Bone marrow (tissue), 2 donors: ENCODE measurements around the gene SLC7A10.
"Not testable (repeated sequence)": the region's sequence is repeated elsewhere in the genome, so short reads cannot be mapped to it uniquely, and the experiment has no call there.

ENCODE experiments used
- DNase-seq, 2 donors: peaks; one replicate each; lab custom pipeline; 2025; lab: John Stamatoyannopoulos, UW

SLC7A10 gene

DNA sequence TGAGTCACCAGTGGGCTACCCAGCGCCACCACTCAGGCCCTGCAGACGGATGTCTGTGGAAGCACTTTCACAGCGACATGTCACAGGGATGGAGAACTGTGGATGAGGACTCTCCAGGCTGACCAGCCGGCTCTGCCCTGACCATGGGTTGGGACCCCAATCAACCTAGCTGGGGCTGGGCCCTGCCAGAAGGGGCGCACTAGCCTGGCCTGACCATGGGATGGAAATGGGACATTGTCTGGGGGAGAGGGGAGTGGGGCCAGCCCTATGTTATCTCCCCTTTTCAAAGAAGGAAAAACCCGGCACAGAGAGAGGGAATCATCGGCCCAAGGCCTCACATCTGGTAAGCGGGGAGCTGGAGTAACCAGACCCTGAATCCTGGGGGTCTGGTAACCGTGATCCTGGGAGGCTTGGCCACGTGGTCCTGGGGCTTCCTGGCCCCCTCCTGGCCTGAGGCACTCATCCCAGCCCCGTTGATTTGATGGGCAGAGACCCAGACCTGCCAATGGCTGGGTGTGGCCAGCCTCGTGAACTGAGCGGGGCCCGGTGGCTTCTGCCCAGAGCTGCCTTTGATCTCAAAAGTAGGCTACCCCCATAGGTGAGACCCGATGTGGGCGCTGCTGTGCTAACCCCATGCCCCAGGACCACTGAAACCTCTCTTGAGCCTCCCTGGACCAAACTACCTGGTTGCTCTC lies 11.2 kb upstream of the SLC7A10 start:
- DNase-seq = no peak

DNA sequence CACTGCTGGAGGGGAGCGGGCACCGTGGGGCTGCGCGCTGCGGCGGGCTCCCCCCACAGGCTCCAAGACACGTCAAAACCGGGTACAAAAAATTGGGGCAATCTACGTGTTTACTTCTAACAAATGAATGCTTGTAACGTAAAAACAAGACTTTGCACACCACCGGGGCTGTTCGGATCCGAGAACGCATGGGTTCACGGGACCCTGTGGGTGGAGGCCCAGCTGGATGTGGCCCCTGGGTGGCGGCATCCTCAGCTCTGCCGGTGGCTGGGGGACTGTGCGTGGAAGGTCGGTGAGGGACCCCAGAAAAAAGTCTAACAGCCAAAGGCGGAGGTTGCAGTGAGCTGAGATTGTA lies 10.3 kb upstream of the SLC7A10 start:
- DNase-seq = no peak

DNA sequence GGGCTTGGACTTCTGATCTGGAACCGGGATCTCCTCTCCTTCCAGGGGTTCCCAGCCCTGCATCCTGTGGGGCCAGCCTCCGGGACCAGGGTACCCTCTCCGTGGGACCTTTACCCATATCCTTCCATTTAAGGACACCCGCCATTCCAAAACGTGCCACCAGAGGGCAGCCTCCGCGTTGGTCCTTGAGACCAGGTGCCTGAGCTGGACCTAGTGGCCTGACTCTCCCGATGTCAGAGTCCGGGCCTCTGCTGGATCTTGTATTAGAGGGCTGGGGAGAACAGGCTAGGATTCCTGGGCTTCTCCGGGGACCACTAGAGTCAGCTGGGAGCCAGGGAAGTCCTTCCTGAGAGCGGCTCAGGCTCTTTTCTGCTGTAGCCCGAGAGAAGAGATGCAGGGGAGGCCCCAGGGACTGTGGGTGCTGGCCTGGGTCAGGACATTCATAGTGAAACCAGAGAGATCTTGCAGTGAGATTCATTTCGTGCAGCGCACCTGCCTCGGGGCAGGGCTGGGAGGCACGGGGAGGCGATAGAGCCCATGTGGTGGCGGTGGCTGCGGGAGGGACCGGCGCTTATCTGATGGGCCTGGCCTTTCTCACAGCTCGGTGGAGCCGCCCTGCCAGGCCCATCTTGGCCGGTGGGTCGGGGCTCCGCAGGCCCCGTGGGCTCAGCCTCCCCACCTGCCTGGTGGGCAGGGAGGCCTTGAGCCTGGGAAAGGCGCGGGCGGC lies 9.8 kb upstream of the SLC7A10 start:
- DNase-seq = peak in 1 of 2 donors; percentile 57

GRCh38 chr19:33234736-33235135 lies 9.1 kb upstream of the SLC7A10 start:
- DNase-seq = no peak

GRCh38 chr19:33234092-33234491 lies 8.4 kb upstream of the SLC7A10 start:
- no peak for DNase-seq

DNA sequence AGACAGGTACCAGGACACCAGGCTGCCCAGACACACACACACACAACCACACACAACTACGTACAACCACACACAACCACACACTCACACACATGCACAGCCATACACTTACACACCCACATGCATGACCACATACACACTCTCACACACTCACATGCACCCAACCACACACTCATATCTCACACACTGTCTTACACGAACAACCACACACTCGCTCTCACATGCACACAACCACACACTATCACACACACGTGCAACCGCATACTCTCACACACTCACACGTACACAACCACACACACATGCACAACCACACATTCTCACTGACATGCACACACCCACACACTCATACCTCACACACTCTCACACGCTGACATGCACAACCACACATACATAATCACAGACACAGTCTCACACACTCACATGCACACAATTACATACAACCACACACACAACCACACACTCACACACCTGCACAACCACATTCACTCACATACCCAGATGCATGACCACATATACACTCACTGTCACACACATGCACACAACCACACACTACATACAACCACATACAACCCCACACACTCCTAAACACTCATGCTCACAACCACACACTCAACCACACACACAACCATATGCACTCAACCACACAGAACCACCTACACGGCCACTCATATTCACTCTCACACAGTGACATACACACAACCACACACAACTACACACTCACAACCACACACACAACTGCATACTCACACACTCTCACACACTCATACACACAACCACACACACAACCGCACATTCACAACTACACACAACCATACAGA lies 7.6 kb upstream of the SLC7A10 start:
- DNase-seq = no peak

DNA sequence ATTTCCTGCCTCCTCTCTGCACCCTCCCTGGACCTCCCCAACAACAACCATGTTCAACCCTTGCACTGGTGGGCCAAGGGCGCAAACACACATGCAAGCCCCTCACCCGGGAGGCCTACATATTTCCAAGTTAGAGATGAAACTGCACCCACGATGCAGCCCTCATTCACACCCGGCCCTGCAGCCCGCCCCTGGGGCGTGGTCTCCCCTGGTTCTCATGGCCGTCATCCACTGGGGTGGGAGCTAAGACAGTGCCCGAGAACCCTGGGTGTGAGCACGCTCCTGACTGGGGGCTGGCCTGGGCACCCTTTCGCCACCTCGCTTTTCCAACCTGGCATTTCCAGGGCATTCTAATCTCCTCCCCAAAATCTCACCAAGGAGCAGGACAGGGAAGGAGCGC lies 7.0 kb upstream of the SLC7A10 start:
- DNase-seq = no peak

GRCh38 chr19:33231511-33231910 lies 5.9 kb upstream of the SLC7A10 start:
- no peak for DNase-seq

GRCh38 chr19:33229962-33230361 lies 4.3 kb upstream of the SLC7A10 start:
- DNase-seq = no peak

- DNase-seq = no peak
These were observed 2.4 kb upstream of the SLC7A10 start for GRCh38 chr19:33227870-33228599.

DNA sequence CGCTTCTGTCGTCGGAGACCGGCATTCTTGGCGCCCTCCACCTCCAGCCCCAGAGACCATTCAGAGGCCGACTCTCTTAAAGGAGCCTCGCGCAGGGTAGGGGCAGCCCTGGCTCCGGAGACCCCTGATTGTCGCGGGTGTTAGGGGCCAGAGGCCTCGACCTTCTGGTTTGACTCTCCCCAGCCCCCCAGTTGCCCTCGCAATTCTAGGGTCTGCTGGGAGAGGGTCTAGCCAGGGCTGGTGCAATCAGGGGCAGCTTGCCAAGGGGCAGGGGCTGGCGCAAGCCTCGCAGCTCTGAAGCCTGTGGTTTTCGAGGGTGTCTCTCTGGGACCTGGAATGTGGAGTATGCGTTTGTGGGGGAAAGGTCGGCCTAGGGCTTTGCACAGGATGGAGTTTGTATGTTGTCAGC lies 1.6 kb upstream of the SLC7A10 start:
- DNase-seq = no peak

- DNase-seq = peak in 1 of 2 donors; percentile 12
These were observed 1.0 kb upstream of the SLC7A10 start for GRCh38 chr19:33226550-33227241.

DNA sequence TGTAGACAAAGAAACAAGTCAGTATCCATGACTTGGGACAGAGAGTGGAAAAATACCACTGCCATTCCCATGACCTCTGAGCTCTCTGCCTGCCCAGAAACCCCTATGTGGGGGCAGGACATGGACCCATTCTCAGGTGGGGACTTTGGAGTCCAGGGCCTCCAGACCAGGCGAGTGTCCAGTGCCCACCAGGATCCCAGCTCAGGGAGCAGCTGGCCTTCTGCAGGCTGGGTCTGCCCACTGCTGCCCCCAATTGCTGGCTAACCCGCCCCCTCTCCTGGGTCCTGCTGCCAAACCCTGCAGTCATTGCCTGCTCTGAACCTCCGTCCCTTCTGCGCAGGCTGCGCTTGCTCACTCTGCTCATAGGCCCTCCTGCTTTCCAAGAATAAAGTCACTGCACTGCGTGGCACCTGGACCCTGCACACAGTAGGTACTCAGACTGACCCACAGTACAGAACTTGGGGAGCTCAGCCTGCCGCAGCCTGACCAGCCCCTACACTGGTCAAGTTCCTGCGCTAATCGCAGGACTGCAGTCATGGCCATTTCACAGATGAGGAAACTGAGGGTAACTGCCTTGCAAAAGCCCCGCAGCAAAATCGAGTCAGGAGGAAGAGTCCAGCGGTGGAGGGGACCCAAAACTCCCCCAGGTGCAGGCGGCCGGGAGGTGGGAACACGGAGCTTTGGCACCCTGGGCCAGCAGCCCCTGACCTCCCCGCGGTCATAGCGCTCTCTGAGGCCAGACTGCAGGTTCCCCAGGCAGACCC lies 774 bp downstream of the SLC7A10 start:
- no peak for DNase-seq

DNA sequence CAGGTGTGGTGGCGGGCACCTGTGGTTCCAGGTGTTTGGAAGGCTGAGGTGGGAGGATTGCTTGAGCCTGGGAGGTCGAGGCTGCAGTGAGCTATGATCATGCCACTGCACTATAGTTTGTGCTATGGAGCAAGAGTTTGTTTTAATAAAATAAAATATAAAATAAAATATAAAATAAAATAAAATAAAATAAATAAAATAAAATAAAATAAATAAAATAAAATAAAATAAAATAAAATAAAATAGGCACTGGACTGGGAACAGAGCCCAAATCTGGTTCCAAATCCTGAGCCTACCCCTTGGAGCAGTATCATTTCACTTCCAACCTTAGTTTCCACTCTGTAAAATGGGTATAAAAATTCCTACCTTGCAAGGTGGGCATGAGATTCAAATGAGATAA lies 3.4 kb downstream of the SLC7A10 start:
- not testable (repeated sequence) for DNase-seq

DNA sequence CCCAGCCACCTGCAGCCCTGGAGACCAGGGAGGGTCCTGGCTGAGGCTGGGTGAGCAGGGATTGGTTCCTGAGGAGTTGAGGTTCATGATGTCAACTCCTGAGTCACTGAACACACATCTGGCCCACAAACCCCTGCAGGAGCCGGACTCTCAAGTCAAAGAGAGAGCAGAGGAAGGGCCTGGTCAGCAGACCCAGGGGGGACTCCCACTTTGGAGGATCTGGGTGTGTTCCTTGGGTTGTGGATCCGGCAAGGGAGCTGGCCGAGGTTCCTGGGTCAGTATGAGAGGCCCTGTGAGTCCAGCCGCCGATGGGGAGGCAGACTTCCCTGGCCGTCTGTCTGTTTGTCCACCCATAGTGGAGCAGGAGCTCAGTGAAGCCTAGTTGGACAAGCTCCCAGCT lies 4.0 kb downstream of the SLC7A10 start:
- DNase-seq = no peak

DNA sequence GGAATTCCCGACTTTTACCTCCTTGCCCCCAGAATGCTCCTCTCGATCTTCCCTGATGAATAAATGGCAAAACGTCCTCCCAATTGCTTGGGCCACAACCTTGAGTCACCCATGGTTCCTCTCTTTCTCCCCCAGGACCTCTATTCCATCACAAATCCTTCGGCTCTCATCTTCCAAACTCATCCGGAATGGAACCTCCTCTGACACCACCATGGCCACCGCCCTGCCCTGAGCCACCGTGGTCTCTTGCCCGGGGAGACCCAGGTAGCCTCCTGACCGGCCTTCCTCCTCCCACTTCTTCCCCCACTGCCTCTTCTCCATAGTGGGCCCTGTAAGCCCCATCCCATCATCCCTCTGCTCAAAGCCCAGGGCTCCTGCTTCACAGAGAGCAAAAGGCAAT lies 4.9 kb downstream of the SLC7A10 start:
- DNase-seq = no peak

- no peak for DNase-seq
These were observed 5.5 kb downstream of the SLC7A10 start for GRCh38 chr19:33220115-33220514.

GRCh38 chr19:33219261-33219815 lies 6.3 kb downstream of the SLC7A10 start:
- no peak for DNase-seq

DNA sequence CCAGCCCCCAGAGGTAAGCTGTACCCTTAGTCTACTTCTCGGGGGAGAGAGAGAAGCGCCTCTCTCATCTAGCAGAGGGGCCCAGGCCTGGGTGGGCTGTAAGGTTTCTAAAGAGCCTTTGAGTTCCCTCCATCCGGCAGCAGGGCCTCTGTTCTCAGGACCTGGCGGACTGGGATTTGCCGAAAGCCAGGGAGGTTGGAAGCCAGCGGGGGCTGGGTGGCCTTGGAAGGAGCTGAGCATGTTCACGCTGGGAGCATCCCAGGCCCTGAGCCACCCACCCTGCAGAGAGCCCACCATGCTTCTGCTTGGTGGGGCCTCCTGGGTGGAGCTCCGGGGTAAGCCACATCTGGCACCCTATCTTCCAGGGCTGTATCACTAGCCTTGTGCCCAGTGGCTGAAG lies 7.8 kb downstream of the SLC7A10 start:
- no peak for DNase-seq

GRCh38 chr19:33216198-33216830 lies 9.3 kb downstream of the SLC7A10 start:
- no peak for DNase-seq
